ENCODE data around the gene SLC5A11.

SLC5A11 gene

DNA sequence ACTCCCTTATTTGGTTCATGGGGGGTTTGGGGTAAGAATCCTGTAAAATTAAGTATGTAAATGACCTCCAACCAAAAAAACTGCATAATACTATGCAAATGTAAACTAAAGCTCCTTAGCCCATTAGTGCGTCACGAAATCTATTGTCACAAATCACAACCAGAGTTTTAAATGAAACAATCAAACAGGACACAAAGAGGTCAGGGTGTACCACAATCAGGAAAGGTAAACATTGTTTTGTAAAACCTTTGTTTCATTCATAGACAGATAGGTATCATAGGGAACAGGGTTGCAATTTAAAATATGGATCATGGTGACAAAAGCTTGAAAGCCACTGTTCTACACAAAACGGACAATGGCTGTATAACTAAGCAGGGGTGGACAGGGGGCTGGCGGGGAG, 108.4 kb downstream of the SLC5A11 start:
- DNase-seq, result no peak
- H3K9me3 ChIP-seq (ENCODE audit: control extremely low read depth in 1 of 5, control insufficient read depth in 4 of 5, insufficient read depth in 2 of 5, low read depth in 1 of 5, low read length in 4 of 5), result no peaks in the 10 kb centered on the region
- H3K4me3 ChIP-seq (ENCODE audit: control insufficient read depth in 1 of 7, extremely low read depth in 1 of 7, insufficient read depth in 4 of 7, low read depth in 2 of 7, low read length in 6 of 7), result no peak overlapping the region
- H3K27me3 ChIP-seq (replicated peaks in 2 of 5; ENCODE audit: control insufficient read depth in 4 of 5, insufficient read depth in 5 of 5, low read length in 4 of 5), result no peaks in the 10 kb centered on the region
- 100% methylated on average over 2 of the region's 4 CpGs for WGBS (ENCODE audit: insufficient coverage)
- peaks cover 34 to 95% (median 62%) of the 10 kb centered on the region in 4 experiments for H3K36me3 ChIP-seq (ENCODE audit: control insufficient read depth in 4 of 4, insufficient read depth in 4 of 4, low read length in 3 of 4)
- H3K27ac ChIP-seq (ENCODE audit: insufficient read depth in 1 of 2, low read depth in 1 of 2, low read length in 2 of 2, poor library complexity in 1 of 2, severe bottlenecking in 2 of 2), result no peak overlapping the region
- POLR2A ChIA-PET, result no interaction called here
- CTCF ChIA-PET, result interaction anchor here (2.6 kb wide), 1 partner anchor 11 kb away, joined by 12 read pairs; no protein-coding TSS in a partner anchor
- no peaks in the 10 kb centered on the region for H3K4me1 ChIP-seq (ENCODE audit: control extremely low read depth in 1 of 4, control insufficient read depth in 4 of 4, insufficient read depth in 4 of 4, low read length in 3 of 4)

DNA sequence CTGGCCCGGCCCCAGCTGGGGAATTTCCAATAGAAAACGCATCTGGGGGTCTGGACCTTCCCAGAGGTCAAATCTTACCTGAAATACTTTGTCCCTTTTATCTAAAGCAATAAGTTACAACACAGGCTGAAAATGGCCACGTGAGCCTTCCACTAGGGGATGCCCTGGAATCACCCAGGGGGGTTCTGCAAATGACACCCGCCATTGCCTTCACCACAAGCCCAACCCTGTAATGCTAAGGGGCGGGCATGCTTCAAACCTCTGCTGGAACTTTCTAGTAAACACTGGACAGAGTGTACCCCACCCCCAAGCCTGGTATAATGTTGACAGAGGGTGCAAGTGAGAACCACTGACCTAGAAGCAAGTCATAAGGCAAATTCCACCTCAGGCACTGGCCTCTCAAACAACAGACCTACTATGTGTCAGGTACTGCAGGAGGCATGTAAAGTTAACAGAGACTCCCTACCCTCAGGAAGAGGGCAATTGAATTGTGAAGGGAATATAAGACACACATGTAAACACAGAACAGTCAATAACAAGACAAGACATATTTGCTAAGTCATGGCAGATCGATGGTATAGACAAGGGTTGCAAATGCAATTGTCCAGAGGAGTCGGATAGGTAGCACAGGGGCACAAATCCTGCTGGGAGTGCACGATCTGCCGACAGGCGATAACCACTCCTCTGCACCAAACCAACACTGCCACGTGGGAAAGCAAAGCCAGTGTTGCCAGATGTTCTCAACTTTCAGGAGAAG, 110.4 kb downstream of the SLC5A11 start:
- Histone ChIP-seq H3K9me3 (ENCODE audit: control extremely low read depth in 1 of 5, control insufficient read depth in 4 of 5, insufficient read depth in 2 of 5, low read depth in 1 of 5, low read length in 4 of 5) (no peaks in the 10 kb centered on the region), H3K36me3 (ENCODE audit: control insufficient read depth in 4 of 4, insufficient read depth in 4 of 4, low read length in 3 of 4) (peaks cover 33 to 88% (median 62%) of the 10 kb centered on the region in 4 experiments), H3K4me1 (ENCODE audit: control extremely low read depth in 1 of 4, control insufficient read depth in 4 of 4, insufficient read depth in 4 of 4, low read length in 3 of 4) (no peaks in the 10 kb centered on the region), H3K27me3 (replicated peaks in 2 of 5; ENCODE audit: control insufficient read depth in 4 of 5, insufficient read depth in 5 of 5, low read length in 4 of 5) (no peaks in the 10 kb centered on the region), H3K4me3 (ENCODE audit: control insufficient read depth in 1 of 7, extremely low read depth in 1 of 7, insufficient read depth in 4 of 7, low read depth in 2 of 7, low read length in 6 of 7) (no peak overlapping the region), H3K27ac (ENCODE audit: insufficient read depth in 1 of 2, low read depth in 1 of 2, low read length in 2 of 2, poor library complexity in 1 of 2, severe bottlenecking in 2 of 2) (no peak overlapping the region)
- peak; percentile 6 to 35 (median 25) for DNase-seq
- ChIA-PET POLR2A (no interaction called here), CTCF (interaction anchor here (2.6 kb wide), 1 partner anchor 9 kb away, joined by 12 read pairs; no protein-coding TSS in a partner anchor)
- whole genome bisulfite sequencing (ENCODE audit: insufficient coverage), result 97% methylated on average over 7 of the region's 11 CpGs

DNA sequence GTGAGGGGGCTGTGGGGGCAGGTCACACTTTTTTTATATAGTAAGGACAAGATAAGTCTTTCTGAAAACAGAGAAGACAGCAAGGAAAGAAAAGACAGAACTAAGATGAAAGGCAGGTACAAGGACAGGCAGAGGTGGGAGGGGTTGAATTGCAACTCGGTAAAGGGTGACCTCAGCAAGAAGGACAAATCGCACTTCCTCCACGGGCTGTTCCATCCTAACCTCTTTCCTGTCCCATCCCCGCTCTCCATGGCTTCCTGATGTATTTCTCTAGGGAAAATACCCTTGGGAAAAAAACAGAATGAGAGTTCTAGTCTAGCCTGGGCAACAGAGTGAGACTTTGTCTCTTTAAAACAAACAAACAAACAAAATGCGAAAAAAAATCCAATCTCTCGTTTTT, 112.1 kb downstream of the SLC5A11 start:
- no peak overlapping the region for H3K4me3 ChIP-seq (ENCODE audit: control insufficient read depth in 1 of 7, extremely low read depth in 1 of 7, insufficient read depth in 4 of 7, low read depth in 2 of 7, low read length in 6 of 7)
- CTCF ChIA-PET, result no interaction called here
- H3K9me3 ChIP-seq (ENCODE audit: control extremely low read depth in 1 of 5, control insufficient read depth in 4 of 5, insufficient read depth in 2 of 5, low read depth in 1 of 5, low read length in 4 of 5), result peaks cover 0 to 7% (median 1%) of the 10 kb centered on the region in 5 experiments
- POLR2A ChIA-PET, result no interaction called here
- 100% methylated on average over 3 of the region's 6 CpGs for WGBS (ENCODE audit: insufficient coverage)
- H3K36me3 ChIP-seq (ENCODE audit: control insufficient read depth in 4 of 4, insufficient read depth in 4 of 4, low read length in 3 of 4), result peaks cover 33 to 83% (median 61%) of the 10 kb centered on the region in 4 experiments
- H3K4me1 ChIP-seq (ENCODE audit: control extremely low read depth in 1 of 4, control insufficient read depth in 4 of 4, insufficient read depth in 4 of 4, low read length in 3 of 4), result no peaks in the 10 kb centered on the region
- DNase-seq, result no peak
- no peak overlapping the region for H3K27ac ChIP-seq (ENCODE audit: insufficient read depth in 1 of 2, low read depth in 1 of 2, low read length in 2 of 2, poor library complexity in 1 of 2, severe bottlenecking in 2 of 2)
- no peaks in the 10 kb centered on the region for H3K27me3 ChIP-seq (replicated peaks in 2 of 5; ENCODE audit: control insufficient read depth in 4 of 5, insufficient read depth in 5 of 5, low read length in 4 of 5)

All from common myeloid progenitor, CD34-positive (primary cell).